ENCODE results near the gene OTOP3. TPM values are rescaled to one million over a fixed set of nuclear protein-coding genes. Genes with fewer than 3 reads are reported as not detected.
A peak's percentile ranks its signal among the peaks of the same experiment; 100 is the strongest.
"Not testable (repeated sequence)": the region's sequence is repeated elsewhere in the genome, so short reads cannot be mapped to it uniquely, and the experiment has no call there.

OTOP3 gene
- total RNA-seq, 1 donor from 2014 or later: not detected

GRCh38 chr17:74962622-74963394, 27.1 kb downstream of the OTOP3 start:
- peak; percentile 63 for DNase-seq

- DNase-seq: no peak
Measured at GRCh38 chr17:74963656-74964055, 28.0 kb downstream of the OTOP3 start.

- no peak for DNase-seq
Measured at GRCh38 chr17:74964246-74964761, 28.6 kb downstream of the OTOP3 start.

GRCh38 chr17:74964988-74965622, 29.4 kb downstream of the OTOP3 start:
- DNase-seq: no peak

GRCh38 chr17:74968361-74968780, 32.7 kb downstream of the OTOP3 start:
- DNase-seq: no peak

- not testable (repeated sequence) for DNase-seq
Measured at GRCh38 chr17:74969501-74969900, 33.8 kb downstream of the OTOP3 start.

GRCh38 chr17:74970395-74970794, 34.7 kb downstream of the OTOP3 start:
- DNase-seq: no peak

GRCh38 chr17:74971069-74971841, 35.6 kb downstream of the OTOP3 start:
- DNase-seq: no peak

- no peak for DNase-seq
Measured at GRCh38 chr17:74971842-74972106, 36.1 kb downstream of the OTOP3 start.

- peak; percentile 77 for DNase-seq
Measured at GRCh38 chr17:74972107-74972972, 36.6 kb downstream of the OTOP3 start, which contains the start of gene HID1. Gene HID1, minus strand, starts transcription at chr17:74972759. Its CDS starts 103 bp downstream, at chr17:74972656.

- no peak for DNase-seq
Measured at GRCh38 chr17:74972973-74973328, 37.3 kb downstream of the OTOP3 start.

GRCh38 chr17:74975943-74976342, 40.2 kb downstream of the OTOP3 start:
- DNase-seq: no peak

GRCh38 chr17:74977802-74978201, 42.1 kb downstream of the OTOP3 start:
- no peak for DNase-seq

- DNase-seq: no peak
Measured at GRCh38 chr17:74978240-74978639, 42.5 kb downstream of the OTOP3 start.

- DNase-seq: no peak
Measured at GRCh38 chr17:74979408-74980146, 43.9 kb downstream of the OTOP3 start.

GRCh38 chr17:74981318-74981978, 45.8 kb downstream of the OTOP3 start:
- no peak for DNase-seq

- DNase-seq: peak; percentile 83
Measured at GRCh38 chr17:74981979-74982662, 46.4 kb downstream of the OTOP3 start.

- peak; percentile 53 for DNase-seq
Measured at GRCh38 chr17:74982663-74983313, 47.1 kb downstream of the OTOP3 start.

GRCh38 chr17:74986206-74986576, 50.5 kb downstream of the OTOP3 start:
- no peak for DNase-seq
